Fibroblast of mammary gland (primary cell): ENCODE measurements around the gene TECTB.

Source experiments
- DNase-seq: peaks from one replicate; pipeline ENCODE4 v3.0.0-alpha.2; 2010; ENCODE audit warnings: low read depth
- H3K4me3 ChIP-seq: 2 replicates; pipeline ENCODE4 v1.5.1; 2011; ENCODE audit warnings: low read depth, mild to moderate bottlenecking, low read length, moderate library complexity; ENCODE audit not compliant: control insufficient read depth
- CTCF ChIP-seq: conservative IDR thresholded peaks from 2 replicates; pipeline ENCODE4 v1.5.1; 2011; ENCODE audit warnings: low read depth, low read length, inconsistent platforms; ENCODE audit not compliant: control insufficient read depth, insufficient read depth

TECTB gene

GRCh38 chr10:112353046-112353445 is 69.8 kb downstream of the TECTB start:
- TF ChIP-seq CTCF, result no peak
- no peak overlapping the region for H3K4me3 ChIP-seq
- no peak for DNase-seq
